Urinary bladder (tissue), 4 donors: ENCODE data around the gene ORMDL3. TPM values are rescaled to one million over a fixed set of nuclear protein-coding genes. Genes with fewer than 3 reads are reported as not detected.
A peak's percentile ranks its signal among the peaks of the same experiment; 100 is the strongest.

Source experiments
- DNase-seq: peaks from one replicate; pipeline ENCODE4 v3.0.0-alpha.2; 2015; ENCODE audit errors: extremely low spot score
- H3K27ac ChIP-seq: one replicate; pipeline ENCODE4 v1.5.1; 2013; ENCODE audit warnings: low read depth, mild to moderate bottlenecking, moderate library complexity
- H3K36me3 ChIP-seq: one replicate; pipeline ENCODE4 v1.6.1; 2013; ENCODE audit warnings: mild to moderate bottlenecking, moderate library complexity; ENCODE audit not compliant: insufficient read depth
- H3K4me1 ChIP-seq: one replicate; pipeline ENCODE4 v1.6.1; 2013; ENCODE audit warnings: mild to moderate bottlenecking, moderate library complexity; ENCODE audit not compliant: insufficient read depth
- H3K4me3 ChIP-seq: one replicate; pipeline ENCODE4 v1.5.1; 2013; ENCODE audit warnings: low read depth, low read length
- WGBS: extraction: QIAGEN DNeasy Blood & Tissue Kit; methylation state at CpG from one replicate; pipeline ENCODE4 v1.1.7; 2013; 5-methylcytosine and 5-hydroxymethylcytosine counted together
- polyA plus RNA-seq: library from polyadenylated mRNA; stranded (reverse); fragments of 200-250 nt; gene quantifications from one replicate; pipeline ENCODE4 v1.2.3, GENCODE V29; 2013
- total RNA-seq: library from RNA; depleted of rRNA; stranded (reverse); fragments of >200 nt; gene quantifications from one replicate; pipeline ENCODE4 v1.2.3, GENCODE V29; 2014
- donor health status: healthy with polysubstance abuse.
- donor health status: healthy.

The ORMDL3 gene
- total RNA-seq (59.8 TPM), polyA plus RNA-seq (61.9 TPM)

GRCh38 chr17:39927101-39927928 is at the start of gene ORMDL3, which contains the start of gene LRRC3C:
TSS of gene ORMDL3 (minus strand) at chr17:39927601. CDS start at chr17:39924203, 3,398 bp downstream.
TSS of gene LRRC3C (plus strand) at chr17:39927732. CDS start at chr17:39941524, 13,792 bp downstream.
- Histone ChIP-seq H3K4me3 (peak within 1 kb of the TSS; percentile 84), H3K4me1 (peaks cover 4% of the 10 kb centered on the region), H3K27ac (peak within 1 kb of the TSS; percentile 81), H3K36me3 (peaks cover 2% of the 10 kb centered on the region)
- WGBS: under 1% methylated on average over 72 of the region's 72 CpGs
- peak; percentile 89 for DNase-seq

DNA sequence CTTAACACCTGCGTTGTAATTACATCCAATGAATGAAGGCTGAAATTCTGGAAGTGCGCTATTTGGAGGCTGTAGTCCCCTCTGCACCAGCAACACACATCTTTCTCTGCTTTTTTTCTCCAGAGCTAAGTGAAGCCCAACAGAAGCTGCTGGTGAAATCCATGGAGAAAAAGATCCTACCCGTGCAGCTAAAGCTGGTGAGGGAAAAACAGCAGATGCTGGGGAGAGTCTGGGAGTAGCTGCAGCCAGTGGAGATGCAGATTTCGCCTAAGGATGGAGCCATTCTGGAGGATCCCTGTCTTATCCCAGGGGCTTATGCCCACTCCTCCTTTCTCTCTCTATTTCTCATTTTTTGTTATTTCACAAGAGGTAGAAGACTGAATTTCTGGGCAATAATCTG is 48.4 kb upstream of the ORMDL3 start:
- no peak for DNase-seq
- 70% methylated on average over 4 of the region's 4 CpGs for WGBS
- Histone ChIP-seq H3K36me3 (no peaks in the 10 kb centered on the region), H3K4me1 (no peaks in the 10 kb centered on the region), H3K4me3 (no peak overlapping the region), H3K27ac (no peak overlapping the region)

DNA sequence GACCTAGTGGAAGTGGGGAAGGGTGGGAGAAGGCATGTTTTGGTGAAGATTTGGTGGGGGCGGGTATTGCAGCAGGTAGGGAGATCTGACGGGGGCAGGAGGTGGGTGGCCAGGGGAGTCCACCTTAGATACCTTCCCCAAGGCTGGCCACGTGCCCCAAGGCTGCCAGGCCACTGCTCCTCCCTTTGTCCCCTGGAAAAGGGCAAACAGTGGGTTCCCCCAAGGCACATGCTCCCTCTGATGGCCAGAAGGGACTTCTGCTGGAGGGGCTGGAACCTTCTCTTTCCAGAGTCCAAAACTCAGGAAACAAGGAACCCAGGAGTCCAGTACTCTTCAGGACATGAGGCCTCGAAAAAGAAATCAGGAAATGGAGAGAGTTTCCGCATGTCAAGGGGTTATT is 47.0 kb upstream of the ORMDL3 start:
- no peak overlapping the region for H3K4me3 ChIP-seq
- no peaks in the 10 kb centered on the region for H3K4me1 ChIP-seq
- DNase-seq: no peak
- no peaks in the 10 kb centered on the region for H3K36me3 ChIP-seq
- no peak overlapping the region for H3K27ac ChIP-seq
- WGBS: 84% methylated on average over 5 of the region's 5 CpGs

DNA sequence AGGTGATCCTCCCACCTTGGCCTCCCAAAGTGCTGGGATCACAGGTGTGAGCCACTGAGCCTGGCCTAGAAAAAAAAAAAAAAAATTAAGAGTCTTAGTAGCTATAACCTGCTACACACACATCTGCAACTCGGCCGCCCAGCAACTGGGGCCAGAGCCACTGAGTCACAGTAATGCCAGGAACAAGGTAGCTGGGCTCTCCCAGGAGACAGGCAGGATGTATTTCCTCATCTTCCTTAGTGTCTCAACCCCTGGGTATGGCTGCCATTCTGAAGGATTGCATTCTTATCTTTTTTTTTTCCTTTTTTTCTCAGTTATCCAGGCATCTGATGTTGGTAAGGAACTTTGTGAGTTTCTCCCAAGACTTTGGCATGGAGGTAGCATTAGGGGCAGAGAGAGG is 46.1 kb upstream of the ORMDL3 start:
- 94% methylated on average over 2 of the region's 2 CpGs for WGBS
- no peaks in the 10 kb centered on the region for H3K36me3 ChIP-seq
- H3K4me3 ChIP-seq: no peak overlapping the region
- H3K4me1 ChIP-seq: no peaks in the 10 kb centered on the region
- DNase-seq: no peak
- no peak overlapping the region for H3K27ac ChIP-seq

GRCh38 chr17:39972271-39972670 is 44.9 kb upstream of the ORMDL3 start:
- H3K36me3 ChIP-seq: no peaks in the 10 kb centered on the region
- no peak overlapping the region for H3K4me3 ChIP-seq
- no peak for DNase-seq
- 24% methylated on average over 3 of the region's 3 CpGs for WGBS
- no peak overlapping the region for H3K27ac ChIP-seq
- H3K4me1 ChIP-seq: no peaks in the 10 kb centered on the region

GRCh38 chr17:39971076-39971603 is 43.7 kb upstream of the ORMDL3 start:
- no peaks in the 10 kb centered on the region for H3K36me3 ChIP-seq
- 83% methylated on average over 4 of the region's 4 CpGs for WGBS
- no peak for DNase-seq
- H3K27ac ChIP-seq: no peak overlapping the region
- H3K4me3 ChIP-seq: no peak overlapping the region
- H3K4me1 ChIP-seq: no peaks in the 10 kb centered on the region

- Histone ChIP-seq H3K36me3 (no peaks in the 10 kb centered on the region), H3K4me3 (no peak overlapping the region), H3K27ac (no peak overlapping the region), H3K4me1 (no peaks in the 10 kb centered on the region)
- WGBS: 69% methylated on average over 7 of the region's 7 CpGs
- no peak for DNase-seq
These were observed 42.8 kb upstream of the ORMDL3 start for GRCh38 chr17:39970157-39970692.

DNA sequence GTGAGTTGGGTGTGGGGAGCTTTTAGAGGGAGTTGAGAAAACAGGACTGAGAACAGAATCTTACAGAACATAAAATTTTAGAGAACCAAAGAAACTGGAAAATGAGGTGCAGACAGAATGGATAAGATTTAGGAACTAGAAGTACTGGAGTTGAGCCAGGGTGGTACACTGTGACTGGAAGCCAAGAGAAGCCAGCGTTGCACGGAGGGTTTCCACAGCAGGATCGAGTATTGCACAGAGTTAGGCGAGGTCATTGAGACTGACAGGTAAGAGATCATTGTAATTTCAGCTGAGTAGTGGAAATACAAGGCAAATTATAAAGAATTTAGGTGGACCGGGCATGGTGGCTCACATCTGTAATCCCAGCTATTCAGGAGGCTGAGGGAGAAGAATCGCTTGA is 42.0 kb upstream of the ORMDL3 start:
- Histone ChIP-seq H3K36me3 (no peaks in the 10 kb centered on the region), H3K4me3 (no peak overlapping the region), H3K4me1 (no peaks in the 10 kb centered on the region), H3K27ac (no peak overlapping the region)
- 70% methylated on average over 6 of the region's 6 CpGs for WGBS
- DNase-seq: no peak

DNA sequence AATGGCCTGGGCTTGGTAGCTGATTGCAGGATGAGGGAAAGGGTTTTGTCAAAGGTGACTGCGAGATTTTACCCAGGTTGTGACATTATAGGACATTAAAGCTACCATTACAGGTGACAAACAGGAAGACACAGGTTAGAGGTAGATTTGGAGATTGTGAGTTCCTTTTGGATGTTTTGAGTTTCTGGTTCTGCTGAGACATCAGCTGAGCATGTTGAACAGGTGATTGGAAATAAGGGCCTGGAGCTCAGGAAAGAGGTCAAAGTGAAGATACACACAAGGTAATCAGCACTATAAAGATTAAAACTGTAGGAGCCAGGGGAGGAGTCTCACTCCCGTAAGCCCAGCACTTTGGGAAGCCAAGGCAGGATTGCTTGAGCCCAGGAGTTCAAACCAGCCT is 41.4 kb upstream of the ORMDL3 start:
- WGBS: 67% methylated on average over 2 of the region's 2 CpGs
- DNase-seq: no peak
- no peak overlapping the region for H3K4me3 ChIP-seq
- no peaks in the 10 kb centered on the region for H3K4me1 ChIP-seq
- no peaks in the 10 kb centered on the region for H3K36me3 ChIP-seq
- H3K27ac ChIP-seq: no peak overlapping the region

- no peak overlapping the region for H3K27ac ChIP-seq
- WGBS: 81% methylated on average over 6 of the region's 6 CpGs
- no peak for DNase-seq
- H3K36me3 ChIP-seq: no peaks in the 10 kb centered on the region
- no peak overlapping the region for H3K4me3 ChIP-seq
- no peaks in the 10 kb centered on the region for H3K4me1 ChIP-seq
These were observed 39.4 kb upstream of the ORMDL3 start for GRCh38 chr17:39966771-39967170.

- no peak overlapping the region for H3K27ac ChIP-seq
- H3K4me3 ChIP-seq: no peak overlapping the region
- H3K4me1 ChIP-seq: no peaks in the 10 kb centered on the region
- 48% methylated on average over 8 of the region's 8 CpGs for WGBS
- H3K36me3 ChIP-seq: no peaks in the 10 kb centered on the region
- no peak for DNase-seq
These were observed 37.8 kb upstream of the ORMDL3 start for GRCh38 chr17:39965017-39965699.

DNA sequence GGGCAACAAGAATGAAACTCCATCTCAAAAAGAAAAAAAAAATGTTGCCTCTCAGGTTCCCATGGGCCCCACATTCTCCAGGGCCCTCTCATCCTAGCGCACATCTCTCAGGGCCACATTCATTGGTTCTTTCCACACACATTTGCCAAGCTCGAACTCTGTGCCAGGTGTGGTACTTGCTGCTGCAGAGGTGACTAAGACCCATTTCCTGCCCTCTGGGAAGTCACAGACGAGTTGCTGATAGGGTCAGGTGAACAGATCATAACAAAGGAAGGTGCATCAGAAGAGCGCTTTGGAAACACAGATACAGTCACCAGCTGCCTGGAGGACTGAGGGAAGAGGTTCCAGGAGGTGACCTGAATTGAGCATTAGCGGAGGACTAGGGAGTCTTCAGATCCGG is 36.4 kb upstream of the ORMDL3 start:
- H3K36me3 ChIP-seq: no peaks in the 10 kb centered on the region
- no peaks in the 10 kb centered on the region for H3K4me1 ChIP-seq
- DNase-seq: no peak
- H3K27ac ChIP-seq: no peak overlapping the region
- whole genome bisulfite sequencing: 78% methylated on average over 6 of the region's 6 CpGs
- no peak overlapping the region for H3K4me3 ChIP-seq

DNA sequence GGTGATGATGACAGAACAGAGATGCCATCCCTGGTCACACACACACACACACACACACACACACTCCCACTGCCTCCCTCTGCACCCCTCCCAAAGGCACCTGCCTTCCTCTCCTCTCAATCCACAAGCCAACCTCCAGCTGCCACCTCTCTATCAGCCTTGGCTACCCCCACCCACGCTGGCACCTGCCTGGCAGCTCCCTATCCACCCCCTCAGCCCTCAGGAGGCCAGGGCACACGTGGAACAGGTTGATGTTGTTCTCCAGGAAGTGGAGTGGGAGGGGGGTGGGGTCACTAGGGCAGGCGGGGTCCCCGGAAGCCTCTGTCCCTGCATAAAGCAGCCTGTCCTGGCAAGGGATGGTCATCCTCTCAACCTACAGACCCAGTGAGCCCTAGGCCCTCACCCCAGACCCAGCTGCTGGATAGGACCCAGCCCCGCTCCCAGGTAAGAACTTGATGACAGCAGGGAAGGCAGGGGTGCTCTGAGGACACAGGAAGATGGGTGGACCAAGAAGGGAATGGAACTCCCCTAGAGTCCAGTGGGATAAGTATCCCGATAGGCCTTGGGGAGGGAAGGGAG is 35.3 kb upstream of the ORMDL3 start, which contains the start of gene GSDMA:
TSS of gene GSDMA (plus strand) at position 363 of the 579 bp plus-strand sequence. CDS start 2,684 bp downstream, outside the sequence.
- DNase-seq: no peak
- Histone ChIP-seq H3K36me3 (no peaks in the 10 kb centered on the region), H3K4me3 (no peak within 1 kb of the TSS), H3K27ac (no peak within 1 kb of the TSS), H3K4me1 (no peaks in the 10 kb centered on the region)
- 58% methylated on average over 6 of the region's 6 CpGs for WGBS
